Fibroblast of lung (primary cell): ENCODE data around the gene SMC4. TPM values are rescaled to one million over a fixed set of nuclear protein-coding genes. Genes with fewer than 3 reads are reported as not detected.

ENCODE experiments used
- DNase-seq, 2 donors: peaks; one replicate each; pipeline versions ENCODE4 v3.0.0 to v3.0.0-alpha.2; 2010; ENCODE audit warnings: low read depth in 2 of 2
- H2AFZ ChIP-seq: 2 replicates; pipeline ENCODE4 v1.5.1; 2012; ENCODE audit warnings: low read length, control low read depth, inconsistent platforms
- H3K27ac ChIP-seq: 2 replicates; pipeline ENCODE4 v1.5.1; 2011; ENCODE audit warnings: low read length, control low read depth; ENCODE audit not compliant: insufficient read depth
- H3K27me3 ChIP-seq: 2 replicates; pipeline ENCODE4 v1.5.1; 2011; ENCODE audit warnings: mild to moderate bottlenecking, low read length; ENCODE audit not compliant: control insufficient read depth, insufficient read depth
- H3K36me3 ChIP-seq: 2 replicates; pipeline ENCODE4 v1.5.1; 2011; ENCODE audit warnings: low read length; ENCODE audit not compliant: control insufficient read depth, insufficient read depth
- H3K4me1 ChIP-seq: 2 replicates; pipeline ENCODE4 v1.5.1; 2011; ENCODE audit warnings: low read length; ENCODE audit not compliant: control insufficient read depth, insufficient read depth; ENCODE audit errors: extremely low read depth
- H3K4me2 ChIP-seq: 2 replicates; pipeline ENCODE4 v1.5.1; 2011; ENCODE audit warnings: low read length, control low read depth; ENCODE audit not compliant: insufficient read depth; ENCODE audit errors: extremely low read depth
- H3K4me3 ChIP-seq, 4 experiments: fragments of 200-600 bp in 1 of 4; sonication (generic) in 1 of 4; replicated peaks in 1 of 4; 2 replicates each; pipeline ENCODE4 v1.5.1; 2011 to 2016; ENCODE audit warnings: low read length in 4 of 4, low read depth in 3 of 4, mild to moderate bottlenecking in 3 of 4, control low read depth in 2 of 4, inconsistent platforms in 1 of 4, mixed read lengths in 1 of 4; ENCODE audit not compliant: insufficient read depth in 1 of 4; ENCODE audit errors: control extremely low read depth in 1 of 4
- H3K79me2 ChIP-seq: 2 replicates; pipeline ENCODE4 v1.5.1; 2012; ENCODE audit warnings: mild to moderate bottlenecking, low read length, inconsistent platforms; ENCODE audit not compliant: control insufficient read depth, insufficient read depth
- H3K9ac ChIP-seq: 2 replicates; pipeline ENCODE4 v1.5.1; 2011; ENCODE audit warnings: mild to moderate bottlenecking, low read length, control low read depth; ENCODE audit not compliant: insufficient read depth
- H3K9me3 ChIP-seq: 2 replicates; pipeline ENCODE4 v1.5.1; 2012; ENCODE audit warnings: low read depth, low read length; ENCODE audit not compliant: control insufficient read depth, insufficient read depth
- H4K20me1 ChIP-seq: 2 replicates; pipeline ENCODE4 v1.5.1; 2011; ENCODE audit warnings: low read length; ENCODE audit not compliant: control insufficient read depth, insufficient read depth; ENCODE audit errors: extremely low read depth
- EZH2 ChIP-seq: IDR thresholded peaks from 2 replicates; pipeline ENCODE4 v1.5.1; 2012; ENCODE audit warnings: low read length, control low read depth, mild to moderate bottlenecking; ENCODE audit errors: missing control alignments
- polyA plus RNA-seq, 2 donors: library from polyadenylated mRNA; depleted of rRNA in 1 of 2; stranded (reverse) in 1 of 2; unstranded in 1 of 2; fragments of >200 nt; gene quantifications; 2 replicates each; pipeline ENCODE4 v1.2.1, GENCODE V29; 2011 to 2012; ENCODE audit warnings: missing spikeins in 1 of 2
- total RNA-seq: library from RNA; depleted of rRNA; stranded (reverse); fragments of >200 nt; gene quantifications from 2 replicates; pipeline ENCODE4 v1.2.1, GENCODE V29; 2014
- TF ChIP-seq, protein P1 (sequence below), 2 donors: IDR thresholded peaks in 1 of 2; conservative IDR thresholded peaks in 1 of 2; 1 replicate in 1 of 2; 2 replicates in 1 of 2; pipeline ENCODE4 v1.5.1; 2011 to 2012; ENCODE audit warnings: low read length in 2 of 2, control low read depth in 1 of 2, inconsistent platforms in 1 of 2, low read depth in 1 of 2, mild to moderate bottlenecking in 1 of 2

SMC4 gene
- total and polyA plus RNA-seq, 2 donors (not counting 1 experiment from before 2014, with no cell fraction given), result 34.7 to 48.4 TPM

DNA sequence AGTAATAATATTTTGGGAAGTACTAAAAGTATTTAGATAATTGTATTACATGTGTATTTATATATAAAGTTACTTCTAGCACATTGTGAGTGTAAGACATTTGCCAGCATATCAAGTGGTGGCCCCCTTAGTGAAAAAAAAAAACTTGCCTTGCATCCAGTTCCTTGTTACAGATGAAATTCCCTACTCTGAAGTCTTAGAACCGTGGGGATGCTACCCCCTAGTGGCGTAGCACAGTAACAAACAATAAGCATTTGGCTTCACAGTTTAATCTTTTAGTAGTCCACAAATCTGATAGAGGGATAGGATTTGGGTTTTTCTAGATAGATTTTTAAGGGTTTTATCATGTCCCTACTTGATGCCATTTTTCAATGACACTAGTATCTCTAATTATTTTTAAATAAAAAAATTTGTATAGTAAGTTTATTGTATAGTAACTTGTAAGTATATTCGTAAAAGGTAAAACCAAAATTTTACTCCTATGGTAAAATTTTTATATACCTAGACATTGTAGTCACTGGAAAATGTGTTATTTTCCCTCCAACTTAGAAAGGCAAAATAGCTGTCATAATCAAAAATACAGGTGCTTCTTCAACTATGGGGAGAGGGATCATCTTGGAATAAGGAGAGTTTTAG is 14.3 kb downstream of the SMC4 start:
- no peaks in the 10 kb centered on the region for H3K27me3 ChIP-seq
- no peak overlapping the region for H3K9ac ChIP-seq
- no peaks in the 10 kb centered on the region for H3K9me3 ChIP-seq
- peaks cover 53% of the 10 kb centered on the region for H3K79me2 ChIP-seq
- TF ChIP-seq EZH2, result no peak
- TF ChIP-seq, protein P1, sequence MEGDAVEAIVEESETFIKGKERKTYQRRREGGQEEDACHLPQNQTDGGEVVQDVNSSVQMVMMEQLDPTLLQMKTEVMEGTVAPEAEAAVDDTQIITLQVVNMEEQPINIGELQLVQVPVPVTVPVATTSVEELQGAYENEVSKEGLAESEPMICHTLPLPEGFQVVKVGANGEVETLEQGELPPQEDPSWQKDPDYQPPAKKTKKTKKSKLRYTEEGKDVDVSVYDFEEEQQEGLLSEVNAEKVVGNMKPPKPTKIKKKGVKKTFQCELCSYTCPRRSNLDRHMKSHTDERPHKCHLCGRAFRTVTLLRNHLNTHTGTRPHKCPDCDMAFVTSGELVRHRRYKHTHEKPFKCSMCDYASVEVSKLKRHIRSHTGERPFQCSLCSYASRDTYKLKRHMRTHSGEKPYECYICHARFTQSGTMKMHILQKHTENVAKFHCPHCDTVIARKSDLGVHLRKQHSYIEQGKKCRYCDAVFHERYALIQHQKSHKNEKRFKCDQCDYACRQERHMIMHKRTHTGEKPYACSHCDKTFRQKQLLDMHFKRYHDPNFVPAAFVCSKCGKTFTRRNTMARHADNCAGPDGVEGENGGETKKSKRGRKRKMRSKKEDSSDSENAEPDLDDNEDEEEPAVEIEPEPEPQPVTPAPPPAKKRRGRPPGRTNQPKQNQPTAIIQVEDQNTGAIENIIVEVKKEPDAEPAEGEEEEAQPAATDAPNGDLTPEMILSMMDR (conservative IDR thresholded peaks at IDR 0.05 in 1 of 2, IDR thresholded peaks at IDR 0.05 in 1 of 2; ENCODE audit: low read depth in 1 of 2, low read length in 2 of 2), result peak; percentile 86 to 94
- H3K27ac ChIP-seq, result no peak overlapping the region
- peak; percentile 74 to 91 for DNase-seq
- no peaks in the 10 kb centered on the region for H3K36me3 ChIP-seq
- no peak overlapping the region for H3K4me2 ChIP-seq
- no peaks in the 10 kb centered on the region for H3K4me1 ChIP-seq
- H4K20me1 ChIP-seq, result no peaks in the 10 kb centered on the region
- no peak overlapping the region for H3K4me3 ChIP-seq
- no peak overlapping the region for H2AFZ ChIP-seq

DNA sequence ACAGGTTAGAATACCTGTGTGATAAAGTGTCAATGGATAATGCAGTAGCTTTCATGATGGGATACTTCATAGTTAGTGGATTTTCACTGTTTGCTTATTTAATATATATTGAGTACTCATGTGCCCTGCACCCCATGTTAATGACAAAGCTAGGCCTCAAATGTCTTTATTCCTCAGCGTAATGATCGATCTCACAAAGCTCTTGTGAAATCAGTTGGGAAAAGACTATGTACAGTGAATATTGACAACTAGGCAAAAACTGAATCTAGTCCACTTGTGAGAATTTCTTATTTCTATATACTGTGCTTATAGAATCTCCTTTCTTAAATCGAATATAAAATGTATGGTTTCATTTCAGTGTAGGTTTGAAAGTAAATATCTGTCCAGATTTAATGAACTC is 17.9 kb downstream of the SMC4 start:
- Histone ChIP-seq H3K79me2 (peaks cover 42% of the 10 kb centered on the region), H3K36me3 (no peaks in the 10 kb centered on the region), H3K27ac (no peak overlapping the region)

DNA sequence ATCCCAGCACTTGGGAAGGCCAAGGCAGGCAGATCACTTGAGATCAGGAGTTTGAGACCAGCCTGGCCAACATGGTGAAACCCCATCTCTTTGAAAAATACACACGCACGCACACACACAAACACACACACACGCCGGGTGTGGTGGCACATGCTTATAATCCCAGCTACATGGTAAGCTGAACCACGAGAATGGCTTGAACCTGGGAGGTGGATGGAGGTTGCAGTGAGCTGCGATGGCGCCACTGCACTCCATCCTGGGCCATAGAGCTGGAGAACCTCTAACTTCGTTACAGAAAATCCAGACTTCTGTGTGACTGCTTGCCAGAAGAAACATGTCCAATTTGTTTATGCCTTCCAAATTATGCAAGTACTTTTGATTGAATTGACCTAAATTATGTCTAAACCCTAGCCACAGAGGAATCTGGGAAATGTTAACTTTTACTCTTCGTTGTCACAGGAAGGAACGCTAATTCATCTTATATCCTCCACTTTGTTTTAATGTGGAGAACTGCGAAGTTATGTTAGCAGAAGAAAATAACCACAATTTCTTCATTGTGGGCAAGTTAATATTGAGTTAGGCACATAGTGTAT is 28.5 kb downstream of the SMC4 start:
- H3K4me1 ChIP-seq, result no peaks in the 10 kb centered on the region
- H4K20me1 ChIP-seq, result no peaks in the 10 kb centered on the region
- DNase-seq, result no peak
- TF ChIP-seq, protein P1 (conservative IDR thresholded peaks at IDR 0.05 in 1 of 2, IDR thresholded peaks at IDR 0.05 in 1 of 2; ENCODE audit: low read depth in 1 of 2, low read length in 2 of 2), result no peak
- no peak for TF ChIP-seq EZH2
- no peak overlapping the region for H3K4me2 ChIP-seq
- peaks cover 17% of the 10 kb centered on the region for H3K79me2 ChIP-seq
- H3K9me3 ChIP-seq, result no peaks in the 10 kb centered on the region
- no peak overlapping the region for H3K4me3 ChIP-seq
- H3K9ac ChIP-seq, result no peak overlapping the region
- peaks cover 9% of the 10 kb centered on the region for H3K36me3 ChIP-seq
- H2AFZ ChIP-seq, result no peak overlapping the region
- H3K27ac ChIP-seq, result no peak overlapping the region
- no peaks in the 10 kb centered on the region for H3K27me3 ChIP-seq

More for the DNA sequence above, 17.9 kb downstream of the SMC4 start:
- H3K9me3 ChIP-seq, result no peaks in the 10 kb centered on the region
- TF ChIP-seq, protein P1 (conservative IDR thresholded peaks at IDR 0.05 in 1 of 2, IDR thresholded peaks at IDR 0.05 in 1 of 2; ENCODE audit: low read depth in 1 of 2, low read length in 2 of 2), result no peak
- TF ChIP-seq EZH2, result no peak
- H3K4me2 ChIP-seq, result no peak overlapping the region
- no peak overlapping the region for H3K4me3 ChIP-seq
- no peaks in the 10 kb centered on the region for H3K27me3 ChIP-seq
- no peaks in the 10 kb centered on the region for H4K20me1 ChIP-seq
- DNase-seq, result no peak
- H2AFZ ChIP-seq, result no peak overlapping the region
- H3K9ac ChIP-seq, result no peak overlapping the region
- no peaks in the 10 kb centered on the region for H3K4me1 ChIP-seq
